IPS-18a (cell line): ENCODE results near the gene DIAPH3.

Experiments
- H3K27ac ChIP-seq: one replicate; pipeline ENCODE4 v1.5.1; 2013; ENCODE audit warnings: low read length
- H3K27me3 ChIP-seq: one replicate; pipeline ENCODE4 v1.6.1; 2013; ENCODE audit warnings: mild to moderate bottlenecking, low read length; ENCODE audit not compliant: control insufficient read depth, insufficient read depth
- H3K36me3 ChIP-seq: one replicate; pipeline ENCODE4 v1.6.1; 2013; ENCODE audit warnings: low read depth, low read length; ENCODE audit not compliant: control insufficient read depth
- H3K4me1 ChIP-seq: one replicate; pipeline ENCODE4 v1.6.1; 2013; ENCODE audit warnings: low read depth, low read length; ENCODE audit not compliant: control insufficient read depth
- H3K4me3 ChIP-seq: one replicate; pipeline ENCODE4 v1.5.1; 2013; ENCODE audit warnings: low read length
- H3K9ac ChIP-seq: one replicate; pipeline ENCODE4 v1.6.1; 2013; ENCODE audit warnings: mild to moderate bottlenecking, low read length, moderate library complexity
- H3K9me3 ChIP-seq: one replicate; pipeline ENCODE4 v1.6.1; 2013; ENCODE audit warnings: low read depth, low read length; ENCODE audit not compliant: control insufficient read depth

DIAPH3 gene

DNA sequence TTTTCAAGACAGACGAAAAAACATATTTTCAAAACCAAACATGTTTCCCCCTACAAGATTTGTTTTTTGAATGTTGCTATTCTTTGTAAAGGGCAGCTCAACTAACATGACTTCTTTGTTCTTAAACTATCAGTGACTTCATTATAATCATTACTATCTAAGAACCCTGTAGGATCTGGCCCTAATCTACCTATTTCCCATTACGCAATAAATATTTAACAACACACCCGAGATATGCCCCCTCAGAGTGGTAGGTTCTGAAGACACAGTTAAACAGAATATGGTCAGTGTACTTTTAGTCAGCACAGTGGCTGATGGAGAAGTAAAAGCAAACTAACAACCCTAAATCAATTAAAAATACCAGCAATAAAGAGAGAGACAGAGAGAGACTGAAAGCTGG, 186.9 kb downstream of the DIAPH3 start:
- H3K9me3 ChIP-seq: no peaks in the 10 kb centered on the region
- H3K36me3 ChIP-seq: no peaks in the 10 kb centered on the region
- no peaks in the 10 kb centered on the region for H3K4me1 ChIP-seq
- H3K4me3 ChIP-seq: no peak overlapping the region
- no peaks in the 10 kb centered on the region for H3K27me3 ChIP-seq
- no peak overlapping the region for H3K9ac ChIP-seq
- no peak overlapping the region for H3K27ac ChIP-seq

DNA sequence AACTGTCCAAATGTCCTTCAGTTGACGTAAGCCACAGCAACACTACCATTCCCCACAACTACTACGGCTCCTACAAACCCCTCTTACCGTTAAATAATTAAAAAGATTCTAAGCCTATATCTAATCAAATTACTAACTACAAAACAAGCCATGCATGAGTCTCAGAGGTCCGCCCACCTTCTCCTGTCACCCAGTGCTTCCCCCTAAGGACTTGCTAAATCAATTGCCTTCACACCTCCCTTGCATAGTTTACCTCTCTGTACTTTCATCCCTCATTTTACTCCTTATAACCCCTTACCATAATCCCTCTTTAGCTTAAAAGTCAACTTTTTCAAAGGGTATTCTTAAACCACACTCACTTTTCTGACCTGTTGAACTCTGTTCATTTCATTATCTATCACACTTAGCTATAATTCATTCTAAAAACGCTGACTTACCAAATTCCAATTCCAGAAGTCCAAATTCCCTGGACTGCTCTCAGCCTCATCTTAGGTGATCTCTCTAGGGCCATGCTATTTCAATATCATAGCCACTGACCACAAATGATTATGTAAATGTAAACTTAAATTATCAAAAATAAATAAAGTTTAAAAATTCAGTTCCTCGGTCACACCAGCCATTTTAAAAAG, 187.8 kb downstream of the DIAPH3 start:
- no peaks in the 10 kb centered on the region for H3K4me1 ChIP-seq
- no peaks in the 10 kb centered on the region for H3K36me3 ChIP-seq
- H3K27me3 ChIP-seq: no peaks in the 10 kb centered on the region
- H3K9me3 ChIP-seq: no peaks in the 10 kb centered on the region
- no peak overlapping the region for H3K4me3 ChIP-seq
- no peak overlapping the region for H3K9ac ChIP-seq
- no peak overlapping the region for H3K27ac ChIP-seq

DNA sequence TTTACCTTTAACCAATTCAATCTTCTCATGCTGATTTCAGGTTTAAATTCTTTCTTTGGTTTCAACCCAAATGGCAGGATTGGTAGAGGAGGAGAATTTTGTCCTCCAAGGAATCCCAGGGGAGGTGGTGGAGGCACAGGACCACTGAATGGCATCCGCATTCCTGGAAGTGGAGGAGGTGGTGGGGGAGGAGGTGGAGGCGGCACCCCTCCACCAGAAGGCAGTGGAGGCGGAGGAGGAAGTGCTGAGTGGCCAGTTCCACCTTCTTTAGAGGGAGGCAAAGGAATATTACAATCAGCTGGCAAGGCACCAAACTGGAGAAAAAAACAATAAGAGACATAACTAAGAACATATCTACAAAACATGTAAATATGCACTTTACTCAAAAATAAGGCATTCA, 192.9 kb downstream of the DIAPH3 start:
- H3K9ac ChIP-seq: no peak overlapping the region
- H3K36me3 ChIP-seq: no peaks in the 10 kb centered on the region
- H3K9me3 ChIP-seq: no peaks in the 10 kb centered on the region
- no peak overlapping the region for H3K4me3 ChIP-seq
- H3K27me3 ChIP-seq: no peaks in the 10 kb centered on the region
- H3K4me1 ChIP-seq: no peaks in the 10 kb centered on the region
- no peak overlapping the region for H3K27ac ChIP-seq

GRCh38 chr13:59963827-59964226, 199.9 kb downstream of the DIAPH3 start:
- H3K4me1 ChIP-seq: no peaks in the 10 kb centered on the region
- no peak overlapping the region for H3K27ac ChIP-seq
- H3K9me3 ChIP-seq: no peaks in the 10 kb centered on the region
- no peaks in the 10 kb centered on the region for H3K27me3 ChIP-seq
- H3K9ac ChIP-seq: no peak overlapping the region
- H3K4me3 ChIP-seq: no peak overlapping the region
- H3K36me3 ChIP-seq: no peaks in the 10 kb centered on the region

- Histone ChIP-seq H3K27me3 (no peaks in the 10 kb centered on the region), H3K4me3 (no peak overlapping the region), H3K4me1 (no peaks in the 10 kb centered on the region), H3K27ac (no peak overlapping the region), H3K36me3 (no peaks in the 10 kb centered on the region), H3K9me3 (no peaks in the 10 kb centered on the region), H3K9ac (no peak overlapping the region)
Measured at GRCh38 chr13:59963383-59963782, 200.3 kb downstream of the DIAPH3 start.

GRCh38 chr13:59962343-59962742, 201.4 kb downstream of the DIAPH3 start:
- no peak overlapping the region for H3K27ac ChIP-seq
- no peak overlapping the region for H3K9ac ChIP-seq
- H3K27me3 ChIP-seq: no peaks in the 10 kb centered on the region
- no peaks in the 10 kb centered on the region for H3K36me3 ChIP-seq
- H3K4me3 ChIP-seq: no peak overlapping the region
- no peaks in the 10 kb centered on the region for H3K4me1 ChIP-seq
- H3K9me3 ChIP-seq: no peaks in the 10 kb centered on the region

DNA sequence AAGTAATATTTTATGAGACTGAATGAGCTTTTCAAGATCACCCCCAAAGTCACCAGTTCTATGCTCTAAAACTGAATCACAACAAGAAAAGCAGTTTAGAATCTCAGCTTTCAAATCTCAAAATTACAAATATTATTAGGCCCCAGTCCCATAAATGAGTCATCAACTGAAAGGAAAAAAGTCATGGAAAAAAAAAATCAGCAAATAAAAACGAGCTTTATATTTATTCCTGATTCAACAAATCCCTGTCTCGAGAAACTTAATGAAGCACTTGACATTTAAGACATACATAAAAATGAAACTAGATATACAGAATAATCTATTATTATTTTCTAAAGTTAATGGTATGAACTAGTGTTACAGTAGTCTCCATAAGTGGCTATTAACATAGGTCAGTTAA, 203.0 kb downstream of the DIAPH3 start:
- Histone ChIP-seq H3K27ac (no peak overlapping the region), H3K27me3 (no peaks in the 10 kb centered on the region), H3K4me1 (no peaks in the 10 kb centered on the region), H3K4me3 (no peak overlapping the region), H3K36me3 (no peaks in the 10 kb centered on the region), H3K9me3 (no peaks in the 10 kb centered on the region), H3K9ac (no peak overlapping the region)

GRCh38 chr13:59957438-59957837, 206.3 kb downstream of the DIAPH3 start:
- no peak overlapping the region for H3K9ac ChIP-seq

GRCh38 chr13:59954601-59955000, 209.1 kb downstream of the DIAPH3 start:
- H3K9me3 ChIP-seq: no peaks in the 10 kb centered on the region
- H3K9ac ChIP-seq: no peak overlapping the region
- H3K4me3 ChIP-seq: no peak overlapping the region
- no peak overlapping the region for H3K27ac ChIP-seq
- no peaks in the 10 kb centered on the region for H3K27me3 ChIP-seq
- H3K36me3 ChIP-seq: no peaks in the 10 kb centered on the region
- no peaks in the 10 kb centered on the region for H3K4me1 ChIP-seq

More at GRCh38 chr13:59957438-59957837, 206.3 kb downstream of the DIAPH3 start:
- Histone ChIP-seq H3K9me3 (no peaks in the 10 kb centered on the region), H3K27ac (no peak overlapping the region), H3K27me3 (no peaks in the 10 kb centered on the region), H3K4me3 (no peak overlapping the region), H3K36me3 (no peaks in the 10 kb centered on the region), H3K4me1 (no peaks in the 10 kb centered on the region)

DNA sequence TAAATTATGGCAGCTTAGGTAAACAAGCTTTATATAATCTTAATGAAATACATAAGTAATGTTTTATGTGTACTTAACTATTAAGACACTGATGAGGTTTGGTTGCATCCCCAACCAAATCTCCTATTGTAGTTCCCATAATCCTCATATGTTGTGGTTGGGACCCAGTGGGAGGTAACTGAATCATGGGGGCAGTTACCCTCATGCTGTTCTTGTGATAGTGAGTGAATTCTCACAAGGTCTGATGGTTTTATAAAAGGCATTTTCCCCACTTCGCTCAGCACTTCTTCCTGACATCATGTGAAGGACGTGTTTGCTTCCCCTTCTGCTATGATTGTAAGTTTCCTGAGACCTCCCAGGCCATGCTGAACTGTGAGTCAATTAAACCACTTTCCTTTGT, 212.7 kb downstream of the DIAPH3 start:
- Histone ChIP-seq H3K9ac (no peak overlapping the region), H3K27ac (no peak overlapping the region), H3K9me3 (no peaks in the 10 kb centered on the region), H3K4me1 (no peaks in the 10 kb centered on the region), H3K36me3 (no peaks in the 10 kb centered on the region), H3K4me3 (no peak overlapping the region), H3K27me3 (no peaks in the 10 kb centered on the region)

DNA sequence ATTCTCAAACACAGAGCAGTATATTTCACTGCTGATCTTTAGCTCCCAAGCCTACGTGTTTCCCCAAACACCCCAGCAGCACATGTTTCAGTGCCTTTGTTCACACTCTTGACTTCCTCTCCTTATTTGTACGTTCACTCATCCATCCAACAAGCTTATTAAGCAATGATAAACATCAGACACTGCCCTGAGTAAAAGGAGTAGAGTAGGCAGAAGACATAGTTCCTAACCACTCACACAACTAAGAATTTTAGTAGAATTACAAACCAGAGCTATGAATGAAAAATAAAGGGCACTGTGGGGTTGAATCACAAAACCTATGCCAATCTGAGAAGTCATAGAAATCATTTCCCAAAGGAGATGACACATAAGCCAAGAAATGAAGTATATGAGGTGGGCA, 213.5 kb downstream of the DIAPH3 start:
- H3K36me3 ChIP-seq: no peaks in the 10 kb centered on the region
- H3K27ac ChIP-seq: no peak overlapping the region
- no peaks in the 10 kb centered on the region for H3K4me1 ChIP-seq
- H3K9ac ChIP-seq: no peak overlapping the region
- no peaks in the 10 kb centered on the region for H3K27me3 ChIP-seq
- H3K4me3 ChIP-seq: no peak overlapping the region
- H3K9me3 ChIP-seq: no peaks in the 10 kb centered on the region

DNA sequence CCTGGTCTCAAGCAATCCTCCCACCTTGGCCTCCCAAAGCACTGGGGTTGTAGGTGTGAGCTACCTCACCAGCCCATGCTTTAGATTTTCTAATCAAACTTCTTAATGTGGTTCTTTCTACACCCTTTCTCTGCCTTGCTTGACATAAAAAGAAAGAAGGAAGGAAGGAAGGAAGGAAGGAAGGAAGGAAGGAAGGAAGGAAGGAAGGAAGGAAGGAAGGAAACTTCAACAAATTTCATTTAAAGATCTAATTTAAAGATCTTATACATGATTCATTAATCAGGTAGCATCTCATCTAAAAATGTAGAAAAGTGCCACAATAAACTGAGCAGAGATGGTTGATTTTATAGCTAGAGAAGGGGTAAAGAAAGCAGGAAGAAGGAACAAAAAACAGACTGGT, 215.0 kb downstream of the DIAPH3 start:
- Histone ChIP-seq H3K9me3 (no peaks in the 10 kb centered on the region), H3K36me3 (no peaks in the 10 kb centered on the region), H3K9ac (no peak overlapping the region), H3K27ac (no peak overlapping the region), H3K4me1 (no peaks in the 10 kb centered on the region), H3K27me3 (no peaks in the 10 kb centered on the region), H3K4me3 (no peak overlapping the region)
